DND-41 (cell line): Measurements from ENCODE around the gene FAM209A.
A peak's percentile ranks its signal among the peaks of the same experiment; 100 is the strongest.
"Not testable (repeated sequence)": the region's sequence is repeated elsewhere in the genome, so short reads cannot be mapped to it uniquely, and the experiment has no call there.

ENCODE experiments used
- ATAC-seq: fragments of 200-7000 bp; cut with Tn5 transposase; 3 replicates; pipeline ENCODE4 v1.9.1; 2021; ENCODE audit warnings: low read depth; ENCODE audit not compliant: insufficient read depth
- DNase-seq: peaks from one replicate; pipeline ENCODE4 v3.0.0-alpha.2; 2020
- H2AFZ ChIP-seq: 2 replicates; pipeline ENCODE4 v1.6.0; 2012; ENCODE audit warnings: low read depth, low read length
- H3K27ac ChIP-seq: 2 replicates; pipeline ENCODE4 v1.5.1; 2012; ENCODE audit warnings: low read length, inconsistent platforms
- H3K27me3 ChIP-seq: fragments of 200-600 bp; sonication (generic); 2 replicates; pipeline ENCODE4 v1.6.0; 2012; ENCODE audit warnings: low read length, mild to moderate bottlenecking, inconsistent platforms; ENCODE audit not compliant: insufficient read depth, poor library complexity
- H3K36me3 ChIP-seq: 2 replicates; pipeline ENCODE4 v1.5.1; 2012; ENCODE audit warnings: low read length, inconsistent platforms; ENCODE audit not compliant: insufficient read depth
- H3K4me1 ChIP-seq: 2 replicates; pipeline ENCODE4 v1.5.1; 2012; ENCODE audit warnings: mild to moderate bottlenecking, low read length; ENCODE audit not compliant: insufficient read depth
- H3K4me2 ChIP-seq: 2 replicates; pipeline ENCODE4 v1.6.0; 2012; ENCODE audit warnings: mild to moderate bottlenecking, moderate library complexity, low read length, inconsistent platforms; ENCODE audit not compliant: insufficient read depth
- H3K4me3 ChIP-seq, 2 experiments: fragments of 200-600 bp in 1 of 2; shearing (Covaris generic) in 1 of 2; 2 replicates each; pipeline ENCODE4 v1.5.1; 2012 to 2016; ENCODE audit warnings: inconsistent platforms in 2 of 2, low read length in 2 of 2, mild to moderate bottlenecking in 2 of 2, low read depth in 1 of 2, moderate library complexity in 1 of 2
- H3K79me2 ChIP-seq: 2 replicates; pipeline ENCODE4 v1.6.0; 2012; ENCODE audit warnings: low read length, inconsistent platforms; ENCODE audit not compliant: insufficient read depth
- H3K9ac ChIP-seq: 2 replicates; pipeline ENCODE4 v1.6.0; 2012; ENCODE audit warnings: low read depth, mild to moderate bottlenecking, inconsistent platforms, low read length, moderate library complexity
- H3K9me3 ChIP-seq: 2 replicates; pipeline ENCODE4 v1.5.1; 2012; ENCODE audit warnings: low read length, moderate library complexity, mild to moderate bottlenecking, inconsistent platforms; ENCODE audit not compliant: insufficient read depth, severe bottlenecking
- H4K20me1 ChIP-seq: 2 replicates; pipeline ENCODE4 v1.6.0; 2012; ENCODE audit warnings: low read length; ENCODE audit not compliant: insufficient read depth
- EZH2 ChIP-seq: IDR thresholded peaks from 3 replicates; pipeline ENCODE4 v1.6.1; 2012; ENCODE audit warnings: borderline replicate concordance, low read depth, mild to moderate bottlenecking, moderate library complexity, low read length, inconsistent platforms; ENCODE audit not compliant: severe bottlenecking
- TF ChIP-seq, protein P1 (sequence below): IDR thresholded peaks from 2 replicates; pipeline ENCODE4 v1.5.1; 2012; ENCODE audit warnings: borderline replicate concordance, low read length, moderate library complexity, mild to moderate bottlenecking; ENCODE audit not compliant: poor library complexity, severe bottlenecking; ENCODE audit errors: extremely low read depth

The FAM209A gene

DNA sequence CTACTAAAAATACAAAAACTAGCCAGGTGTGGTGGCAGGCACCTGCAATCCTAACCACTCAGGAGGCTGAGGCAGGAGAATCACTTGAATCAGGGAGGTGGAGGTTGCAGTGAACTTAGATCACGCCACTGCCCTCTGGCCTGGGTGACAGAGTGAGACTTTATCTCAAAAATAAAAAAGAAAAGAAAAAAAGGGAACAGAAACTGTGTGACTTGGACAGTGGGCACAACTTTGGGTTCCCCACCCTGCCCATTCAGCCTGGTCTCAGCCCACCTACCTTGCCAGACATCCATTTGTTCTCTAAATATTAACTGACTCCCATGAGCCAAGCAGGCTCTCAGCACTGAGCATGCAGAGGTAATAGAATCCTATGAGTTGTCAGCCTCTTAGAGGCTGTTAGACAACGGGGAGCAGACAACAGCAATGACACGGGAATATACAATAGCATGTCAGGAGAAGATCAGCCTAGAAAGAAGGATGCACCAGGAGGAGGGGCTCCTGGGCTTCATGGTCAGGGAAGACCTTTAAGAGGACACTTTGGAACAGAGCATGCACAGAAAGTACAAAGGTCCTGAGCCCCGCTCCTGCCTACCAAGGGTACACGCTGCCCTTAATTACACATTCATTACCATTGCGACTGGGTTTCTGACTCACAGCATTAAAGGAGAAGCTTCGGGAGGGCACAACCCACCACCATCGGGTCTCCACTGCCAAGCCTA, 28.5 kb downstream of the FAM209A start:
- no peaks in the 10 kb centered on the region for H3K9me3 ChIP-seq
- no peak overlapping the region for H3K4me2 ChIP-seq
- H3K27ac ChIP-seq: no peak overlapping the region
- peaks cover 3% of the 10 kb centered on the region; the same call in 1 of the 2 replicates for H4K20me1 ChIP-seq
- H3K27me3 ChIP-seq: peaks cover 4% of the 10 kb centered on the region
- no peak overlapping the region for H3K9ac ChIP-seq
- H3K36me3 ChIP-seq: no peaks in the 10 kb centered on the region
- TF ChIP-seq EZH2: no peak
- TF ChIP-seq, protein P1, sequence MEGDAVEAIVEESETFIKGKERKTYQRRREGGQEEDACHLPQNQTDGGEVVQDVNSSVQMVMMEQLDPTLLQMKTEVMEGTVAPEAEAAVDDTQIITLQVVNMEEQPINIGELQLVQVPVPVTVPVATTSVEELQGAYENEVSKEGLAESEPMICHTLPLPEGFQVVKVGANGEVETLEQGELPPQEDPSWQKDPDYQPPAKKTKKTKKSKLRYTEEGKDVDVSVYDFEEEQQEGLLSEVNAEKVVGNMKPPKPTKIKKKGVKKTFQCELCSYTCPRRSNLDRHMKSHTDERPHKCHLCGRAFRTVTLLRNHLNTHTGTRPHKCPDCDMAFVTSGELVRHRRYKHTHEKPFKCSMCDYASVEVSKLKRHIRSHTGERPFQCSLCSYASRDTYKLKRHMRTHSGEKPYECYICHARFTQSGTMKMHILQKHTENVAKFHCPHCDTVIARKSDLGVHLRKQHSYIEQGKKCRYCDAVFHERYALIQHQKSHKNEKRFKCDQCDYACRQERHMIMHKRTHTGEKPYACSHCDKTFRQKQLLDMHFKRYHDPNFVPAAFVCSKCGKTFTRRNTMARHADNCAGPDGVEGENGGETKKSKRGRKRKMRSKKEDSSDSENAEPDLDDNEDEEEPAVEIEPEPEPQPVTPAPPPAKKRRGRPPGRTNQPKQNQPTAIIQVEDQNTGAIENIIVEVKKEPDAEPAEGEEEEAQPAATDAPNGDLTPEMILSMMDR: no peak
- no peaks in the 10 kb centered on the region for H3K79me2 ChIP-seq
- H2AFZ ChIP-seq: no peak overlapping the region
- H3K4me1 ChIP-seq: no peaks in the 10 kb centered on the region
- ATAC-seq (no peak), DNase-seq (no peak)
- no peak overlapping the region for H3K4me3 ChIP-seq

DNA sequence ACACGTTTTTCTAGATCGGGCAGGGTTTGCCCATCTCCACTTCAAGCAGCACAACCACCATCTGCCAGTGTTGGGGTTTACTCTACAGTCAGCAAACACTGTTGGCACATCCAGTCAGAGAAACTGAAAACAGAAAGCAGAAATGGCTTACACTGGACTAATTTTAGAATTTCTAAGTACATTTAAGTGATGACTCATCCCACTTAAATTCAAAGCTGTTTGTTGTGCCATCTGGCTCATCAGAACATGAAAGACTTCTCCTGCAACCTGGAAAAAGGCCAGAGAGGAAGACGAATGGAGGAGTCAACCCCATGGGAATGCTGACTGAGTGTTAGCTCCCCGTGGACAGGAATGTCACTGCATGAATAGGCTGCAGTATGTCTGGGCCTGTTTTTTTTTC, 30.3 kb downstream of the FAM209A start:
- Histone ChIP-seq H3K4me3 (no peak overlapping the region), H2AFZ (no peak overlapping the region), H3K9me3 (no peaks in the 10 kb centered on the region), H3K27me3 (peaks cover 4% of the 10 kb centered on the region), H3K79me2 (no peaks in the 10 kb centered on the region), H3K9ac (no peak overlapping the region), H4K20me1 (peaks cover 3% of the 10 kb centered on the region; the same call in 1 of the 2 replicates), H3K4me1 (no peaks in the 10 kb centered on the region), H3K36me3 (no peaks in the 10 kb centered on the region), H3K4me2 (no peak overlapping the region), H3K27ac (no peak overlapping the region)
- ATAC-seq (peak; percentile 55; the same call in 2 of the 3 replicates), DNase-seq (no peak)
- TF ChIP-seq, protein P1: no peak
- TF ChIP-seq EZH2: no peak

DNA sequence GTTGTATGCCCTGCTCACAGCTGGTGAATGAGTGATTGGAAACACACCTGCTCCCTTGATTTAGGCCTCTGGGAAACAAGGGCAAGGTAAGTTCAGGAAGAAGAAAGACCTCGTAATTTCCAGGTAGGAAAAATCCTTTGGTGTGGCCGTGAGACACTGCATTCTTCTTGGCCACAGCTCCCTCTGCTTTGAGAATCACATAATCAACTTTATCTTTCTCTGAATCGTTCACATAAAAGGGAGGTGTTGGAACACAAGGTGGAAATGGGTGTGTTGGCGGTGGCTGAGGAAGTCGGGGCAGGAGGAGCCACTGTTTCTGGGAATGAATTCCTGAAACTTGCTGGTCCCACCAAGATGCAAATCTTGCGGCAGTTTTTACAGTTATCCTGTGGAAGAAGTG, 34.4 kb downstream of the FAM209A start:
- no peaks in the 10 kb centered on the region for H4K20me1 ChIP-seq
- H2AFZ ChIP-seq: no peak overlapping the region
- H3K9ac ChIP-seq: no peak overlapping the region
- TF ChIP-seq EZH2: no peak
- TF ChIP-seq, protein P1: no peak
- DNase-seq (no peak), ATAC-seq (no peak)
- H3K4me2 ChIP-seq: no peak overlapping the region
- no peaks in the 10 kb centered on the region for H3K4me1 ChIP-seq
- H3K36me3 ChIP-seq: no peaks in the 10 kb centered on the region
- H3K4me3 ChIP-seq: no peak overlapping the region
- H3K27ac ChIP-seq: no peak overlapping the region
- peaks cover 2% of the 10 kb centered on the region for H3K27me3 ChIP-seq
- no peaks in the 10 kb centered on the region for H3K79me2 ChIP-seq
- H3K9me3 ChIP-seq: no peaks in the 10 kb centered on the region

DNA sequence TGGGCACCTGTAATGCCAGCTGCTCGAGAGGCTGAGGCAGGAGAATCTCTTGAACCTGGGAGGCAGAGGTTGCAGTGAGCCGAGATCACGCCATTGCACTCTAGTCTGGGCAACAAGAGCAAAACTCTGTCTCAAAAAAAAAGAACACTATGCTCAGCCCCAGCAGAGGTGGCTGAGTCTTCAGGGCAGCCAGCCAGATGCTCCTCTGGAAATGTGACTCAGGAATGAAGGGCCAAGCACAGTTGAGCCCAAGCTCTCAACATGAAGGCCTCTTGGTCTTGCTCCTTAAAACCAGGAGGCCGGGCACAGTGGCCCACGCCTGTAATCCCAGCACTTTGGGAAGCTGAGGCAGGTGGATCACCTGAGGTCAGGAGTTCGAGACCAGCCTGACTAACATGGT, 40.0 kb downstream of the FAM209A start:
- not testable (repeated sequence) for H3K36me3 ChIP-seq, H3K4me1 ChIP-seq, DNase-seq, H4K20me1 ChIP-seq, H3K27ac ChIP-seq, H3K27me3 ChIP-seq, ATAC-seq, H3K4me2 ChIP-seq, H3K79me2 ChIP-seq, H3K9me3 ChIP-seq, H3K9ac ChIP-seq, H2AFZ ChIP-seq, H3K4me3 ChIP-seq
